ENCODE measurements around the gene TRIM2.

Gene TRIM2

DNA sequence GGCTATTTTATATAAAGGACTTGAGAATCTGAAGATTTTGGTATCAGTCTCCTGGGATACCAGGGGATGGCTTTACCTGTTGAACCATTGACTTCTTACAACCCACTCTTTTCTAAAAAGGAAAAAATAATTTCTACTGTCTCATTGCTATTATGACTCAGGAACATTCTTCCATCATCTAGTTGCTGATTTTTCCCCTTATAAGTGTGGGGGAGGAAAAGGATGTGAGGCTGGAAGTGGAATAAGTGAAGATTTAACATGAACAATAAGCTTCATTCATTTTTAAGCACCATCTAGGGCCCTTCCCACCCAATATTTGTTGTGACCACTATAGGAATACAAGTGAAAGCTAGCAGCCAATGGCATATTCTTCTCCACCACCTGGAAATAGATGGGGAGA is 129.6 kb downstream of the TRIM2 start:
- H4K91ac ChIP-seq (ENCODE audit: low read depth, low read length) = no peak overlapping the region
- no peak overlapping the region for H4K12ac ChIP-seq (ENCODE audit: low read depth, low read length)
- H3K79me1 ChIP-seq (ENCODE audit: low read length) = no peaks in the 10 kb centered on the region
- H3K27ac ChIP-seq (ENCODE audit: low read depth, low read length) = no peak overlapping the region
- no peak overlapping the region for H3K9ac ChIP-seq (ENCODE audit: low read length)
- H3K4me1 ChIP-seq (ENCODE audit: control insufficient read depth in 1 of 2, insufficient read depth in 2 of 2, low read length in 2 of 2) = no peaks in the 10 kb centered on the region
- no peak overlapping the region for H2BK120ac ChIP-seq (ENCODE audit: insufficient read depth, low read length, poor library complexity)
- no peak overlapping the region for H3K4me3 ChIP-seq (ENCODE audit: low read depth, low read length)
- H2BK12ac ChIP-seq (ENCODE audit: low read length) = no peak overlapping the region
- H3K4ac ChIP-seq (ENCODE audit: low read depth, low read length) = no peak overlapping the region
- H3K9me3 ChIP-seq (ENCODE audit: insufficient read depth, low read depth, low read length) = no peaks in the 10 kb centered on the region
- H4K8ac ChIP-seq (ENCODE audit: low read depth, low read length) = no peak overlapping the region
- H3K36me3 ChIP-seq (ENCODE audit: control insufficient read depth in 1 of 2, insufficient read depth in 2 of 2, low read length in 2 of 2) = no peaks in the 10 kb centered on the region
- no peak overlapping the region for H3K18ac ChIP-seq (ENCODE audit: low read length)
- no peak overlapping the region for H3K4me2 ChIP-seq (ENCODE audit: low read length)
- H2AFZ ChIP-seq (ENCODE audit: insufficient read depth, low read length, poor library complexity) = no peak overlapping the region
- no peak for DNase-seq
- no peaks in the 10 kb centered on the region for H3K27me3 ChIP-seq (ENCODE audit: insufficient read depth, low read length)
- H3K23ac ChIP-seq (ENCODE audit: low read length) = no peak overlapping the region
- no peak overlapping the region for H3K14ac ChIP-seq (ENCODE audit: low read length)
- no peak overlapping the region for H2AK5ac ChIP-seq (ENCODE audit: low read length)
- H2BK5ac ChIP-seq (ENCODE audit: low read depth, low read length, poor library complexity) = no peak overlapping the region
- no peaks in the 10 kb centered on the region for H3K79me2 ChIP-seq (ENCODE audit: control insufficient read depth, insufficient read depth, low read length, poor library complexity)

DNA sequence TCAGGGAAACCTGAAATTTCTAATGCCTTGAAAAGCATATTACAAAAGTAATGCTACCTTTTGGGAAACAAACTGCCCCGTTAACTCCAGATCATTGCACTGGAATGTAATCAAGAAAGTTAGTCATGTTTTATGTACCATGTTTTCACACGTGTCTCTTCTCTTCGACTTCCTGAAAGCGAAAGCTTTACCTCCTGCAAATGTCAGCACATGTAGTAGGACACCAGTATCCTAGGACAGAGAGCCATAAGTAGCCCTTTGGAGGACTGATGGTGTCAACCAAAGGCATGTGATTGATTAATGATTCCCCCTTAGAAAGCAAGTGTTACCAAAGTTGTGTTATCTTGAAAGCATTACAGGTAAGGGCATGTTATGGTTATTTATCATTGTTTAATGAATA is 131.4 kb downstream of the TRIM2 start:
- Histone ChIP-seq H2BK120ac (ENCODE audit: insufficient read depth, low read length, poor library complexity) (no peak overlapping the region), H3K4me2 (ENCODE audit: low read length) (no peak overlapping the region), H2AFZ (ENCODE audit: insufficient read depth, low read length, poor library complexity) (no peak overlapping the region), H3K27ac (ENCODE audit: low read depth, low read length) (no peak overlapping the region), H3K79me1 (ENCODE audit: low read length) (no peaks in the 10 kb centered on the region), H3K14ac (ENCODE audit: low read length) (no peak overlapping the region), H3K36me3 (ENCODE audit: control insufficient read depth in 1 of 2, insufficient read depth in 2 of 2, low read length in 2 of 2) (no peaks in the 10 kb centered on the region), H3K4me3 (ENCODE audit: low read depth, low read length) (no peak overlapping the region), H3K9me3 (ENCODE audit: insufficient read depth, low read depth, low read length) (no peaks in the 10 kb centered on the region), H3K79me2 (ENCODE audit: control insufficient read depth, insufficient read depth, low read length, poor library complexity) (no peaks in the 10 kb centered on the region), H2BK5ac (ENCODE audit: low read depth, low read length, poor library complexity) (no peak overlapping the region), H4K91ac (ENCODE audit: low read depth, low read length) (no peak overlapping the region), H3K4ac (ENCODE audit: low read depth, low read length) (no peak overlapping the region), H4K12ac (ENCODE audit: low read depth, low read length) (no peak overlapping the region), H2AK5ac (ENCODE audit: low read length) (no peak overlapping the region), H3K4me1 (ENCODE audit: control insufficient read depth in 1 of 2, insufficient read depth in 2 of 2, low read length in 2 of 2) (no peaks in the 10 kb centered on the region), H4K8ac (ENCODE audit: low read depth, low read length) (no peak overlapping the region), H3K9ac (ENCODE audit: low read length) (no peak overlapping the region), H3K27me3 (ENCODE audit: insufficient read depth, low read length) (no peaks in the 10 kb centered on the region), H2BK12ac (ENCODE audit: low read length) (no peak overlapping the region), H3K18ac (ENCODE audit: low read length) (no peak overlapping the region), H3K23ac (ENCODE audit: low read length) (no peak overlapping the region)
- no CpG with 5 or more reads among the region's 4 CpGs for WGBS (ENCODE audit: extremely low coverage, insufficient coverage, insufficient read length)
- no peak for DNase-seq

DNA sequence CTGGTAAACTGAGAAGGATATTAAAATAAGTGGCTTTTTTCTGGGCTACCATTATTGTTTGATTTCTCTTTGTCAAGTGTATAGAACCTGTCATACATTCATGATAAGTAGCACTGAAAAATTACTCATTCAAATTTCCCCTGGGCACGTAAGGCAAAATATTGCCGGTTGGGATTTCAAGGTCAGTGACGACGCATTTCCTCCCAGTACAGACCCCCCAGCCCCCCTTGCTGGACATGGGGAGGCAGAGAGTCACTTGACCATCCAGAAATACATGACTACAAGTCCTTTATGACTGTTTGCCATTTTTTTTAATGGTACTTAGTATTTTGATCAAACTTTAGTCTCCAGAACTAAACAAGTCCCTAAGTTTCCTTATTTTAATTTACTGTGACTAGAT is 133.4 kb downstream of the TRIM2 start:
- H2BK5ac ChIP-seq (ENCODE audit: low read depth, low read length, poor library complexity) = no peak overlapping the region
- H3K27ac ChIP-seq (ENCODE audit: low read depth, low read length) = no peak overlapping the region
- H2AFZ ChIP-seq (ENCODE audit: insufficient read depth, low read length, poor library complexity) = no peak overlapping the region
- H3K9ac ChIP-seq (ENCODE audit: low read length) = no peak overlapping the region
- no peak overlapping the region for H2AK5ac ChIP-seq (ENCODE audit: low read length)
- no peak overlapping the region for H3K4me2 ChIP-seq (ENCODE audit: low read length)
- no CpG with 5 or more reads among the region's 4 CpGs for whole genome bisulfite sequencing (ENCODE audit: extremely low coverage, insufficient coverage, insufficient read length)
- H3K14ac ChIP-seq (ENCODE audit: low read length) = no peak overlapping the region
- H3K36me3 ChIP-seq (ENCODE audit: control insufficient read depth in 1 of 2, insufficient read depth in 2 of 2, low read length in 2 of 2) = no peaks in the 10 kb centered on the region
- no peak overlapping the region for H4K8ac ChIP-seq (ENCODE audit: low read depth, low read length)
- no peak overlapping the region for H3K4me3 ChIP-seq (ENCODE audit: low read depth, low read length)
- H4K12ac ChIP-seq (ENCODE audit: low read depth, low read length) = no peak overlapping the region
- no peaks in the 10 kb centered on the region for H3K79me2 ChIP-seq (ENCODE audit: control insufficient read depth, insufficient read depth, low read length, poor library complexity)
- H3K27me3 ChIP-seq (ENCODE audit: insufficient read depth, low read length) = no peaks in the 10 kb centered on the region
- H2BK120ac ChIP-seq (ENCODE audit: insufficient read depth, low read length, poor library complexity) = no peak overlapping the region
- no peak for DNase-seq
- no peak overlapping the region for H3K23ac ChIP-seq (ENCODE audit: low read length)
- H3K9me3 ChIP-seq (ENCODE audit: insufficient read depth, low read depth, low read length) = no peaks in the 10 kb centered on the region
- H4K91ac ChIP-seq (ENCODE audit: low read depth, low read length) = no peak overlapping the region
- H3K4me1 ChIP-seq (ENCODE audit: control insufficient read depth in 1 of 2, insufficient read depth in 2 of 2, low read length in 2 of 2) = peaks cover 2 to 3% of the 10 kb centered on the region in 2 experiments
- no peak overlapping the region for H3K4ac ChIP-seq (ENCODE audit: low read depth, low read length)
- no peak overlapping the region for H3K18ac ChIP-seq (ENCODE audit: low read length)
- no peak overlapping the region for H2BK12ac ChIP-seq (ENCODE audit: low read length)
- H3K79me1 ChIP-seq (ENCODE audit: low read length) = no peaks in the 10 kb centered on the region

DNA sequence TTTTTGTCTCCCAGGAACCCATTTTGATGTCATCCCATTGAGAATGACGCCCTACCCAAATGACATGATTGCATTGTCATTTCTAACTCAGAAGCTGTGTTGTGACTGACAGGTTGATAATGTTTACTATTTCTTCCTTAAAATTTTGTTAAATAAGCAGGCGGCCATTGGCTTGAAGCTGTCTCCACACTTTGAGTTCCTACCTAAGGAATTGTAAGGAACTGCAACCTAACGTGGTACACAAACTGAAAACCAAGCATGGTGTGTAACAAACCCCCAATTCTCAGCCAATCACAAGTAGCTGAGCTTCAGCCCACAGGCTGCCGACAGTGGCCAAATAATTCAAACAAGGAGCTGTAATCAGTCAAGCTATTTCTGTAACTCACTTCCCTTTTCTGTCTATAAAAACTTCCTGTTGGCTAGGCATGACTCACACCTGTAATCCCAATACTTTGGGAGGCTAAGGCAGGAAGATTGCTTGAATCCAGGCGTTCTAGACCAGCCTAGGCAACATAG is 137.4 kb downstream of the TRIM2 start:
- H3K36me3 ChIP-seq (ENCODE audit: control insufficient read depth in 1 of 2, insufficient read depth in 2 of 2, low read length in 2 of 2) = no peaks in the 10 kb centered on the region
- H2AFZ ChIP-seq (ENCODE audit: insufficient read depth, low read length, poor library complexity) = no peak overlapping the region
- no peaks in the 10 kb centered on the region for H3K27me3 ChIP-seq (ENCODE audit: insufficient read depth, low read length)
- H3K79me1 ChIP-seq (ENCODE audit: low read length) = peaks cover 6% of the 10 kb centered on the region
- H3K4me3 ChIP-seq (ENCODE audit: low read depth, low read length) = no peak overlapping the region
- peak in 1 of 2 donors; percentile 6 for DNase-seq
- WGBS (ENCODE audit: extremely low coverage, insufficient coverage, insufficient read length) = no CpG with 5 or more reads among the region's 5 CpGs
- H3K4ac ChIP-seq (ENCODE audit: low read depth, low read length) = no peak overlapping the region
- no peak overlapping the region for H2BK12ac ChIP-seq (ENCODE audit: low read length)
- H3K79me2 ChIP-seq (ENCODE audit: control insufficient read depth, insufficient read depth, low read length, poor library complexity) = peaks cover 5% of the 10 kb centered on the region
- no peak overlapping the region for H3K9ac ChIP-seq (ENCODE audit: low read length)
- H2AK5ac ChIP-seq (ENCODE audit: low read length) = no peak overlapping the region
- H3K27ac ChIP-seq (ENCODE audit: low read depth, low read length) = no peak overlapping the region
- H2BK5ac ChIP-seq (ENCODE audit: low read depth, low read length, poor library complexity) = no peak overlapping the region
- no peak overlapping the region for H4K12ac ChIP-seq (ENCODE audit: low read depth, low read length)
- no peak overlapping the region for H2BK120ac ChIP-seq (ENCODE audit: insufficient read depth, low read length, poor library complexity)
- no peaks in the 10 kb centered on the region for H3K9me3 ChIP-seq (ENCODE audit: insufficient read depth, low read depth, low read length)
- no peak overlapping the region for H4K91ac ChIP-seq (ENCODE audit: low read depth, low read length)
- no peak overlapping the region for H3K18ac ChIP-seq (ENCODE audit: low read length)
- H3K4me2 ChIP-seq (ENCODE audit: low read length) = no peak overlapping the region
- peaks cover 2 to 3% of the 10 kb centered on the region in 2 experiments for H3K4me1 ChIP-seq (ENCODE audit: control insufficient read depth in 1 of 2, insufficient read depth in 2 of 2, low read length in 2 of 2)
- H3K23ac ChIP-seq (ENCODE audit: low read length) = no peak overlapping the region
- H4K8ac ChIP-seq (ENCODE audit: low read depth, low read length) = no peak overlapping the region
- H3K14ac ChIP-seq (ENCODE audit: low read length) = no peak overlapping the region

Data from trophoblast cell (in vitro differentiated cells and primary cell).